Measurements from ENCODE around the gene LRIG1. TPM values are rescaled to one million over a fixed set of nuclear protein-coding genes. Genes with fewer than 3 reads are reported as not detected.

The LRIG1 gene
- total RNA-seq, 1 donor from 2014 or later: 15.8 TPM

DNA sequence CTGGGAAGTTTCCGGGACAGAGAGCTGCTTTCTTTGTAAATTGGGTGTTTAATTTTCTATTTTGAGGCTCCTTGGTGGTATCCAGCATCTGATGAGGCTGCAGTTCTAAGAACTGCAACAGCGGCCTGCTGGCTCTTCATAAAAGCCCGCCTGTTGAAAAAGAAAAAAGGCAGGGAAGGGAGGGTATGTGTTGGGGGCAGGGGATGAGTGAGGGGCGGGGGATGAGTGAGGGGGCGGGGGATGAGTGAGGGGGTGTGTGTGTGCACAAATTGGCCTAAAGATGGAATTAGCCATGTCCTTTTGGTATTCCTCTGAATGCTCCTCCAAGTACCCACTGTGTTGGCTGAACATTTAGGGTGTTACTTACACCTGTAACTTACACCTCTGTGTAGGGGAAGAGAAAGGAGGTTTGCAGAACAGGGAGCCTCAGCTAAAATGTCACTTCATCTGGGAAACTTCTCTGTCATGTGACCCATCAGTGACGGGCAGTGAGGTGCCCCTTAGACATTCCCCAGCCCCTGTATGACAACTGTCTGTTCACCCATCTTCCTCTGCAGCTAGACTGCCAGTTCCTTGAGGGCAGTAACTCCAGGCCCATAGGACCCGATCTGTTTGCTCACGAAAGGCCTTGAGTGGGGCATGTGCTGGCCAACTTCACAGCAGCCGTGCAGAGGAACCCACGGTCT, 57.6 kb downstream of the LRIG1 start:
- DNase-seq (ENCODE audit: low spot score): no peak

DNA sequence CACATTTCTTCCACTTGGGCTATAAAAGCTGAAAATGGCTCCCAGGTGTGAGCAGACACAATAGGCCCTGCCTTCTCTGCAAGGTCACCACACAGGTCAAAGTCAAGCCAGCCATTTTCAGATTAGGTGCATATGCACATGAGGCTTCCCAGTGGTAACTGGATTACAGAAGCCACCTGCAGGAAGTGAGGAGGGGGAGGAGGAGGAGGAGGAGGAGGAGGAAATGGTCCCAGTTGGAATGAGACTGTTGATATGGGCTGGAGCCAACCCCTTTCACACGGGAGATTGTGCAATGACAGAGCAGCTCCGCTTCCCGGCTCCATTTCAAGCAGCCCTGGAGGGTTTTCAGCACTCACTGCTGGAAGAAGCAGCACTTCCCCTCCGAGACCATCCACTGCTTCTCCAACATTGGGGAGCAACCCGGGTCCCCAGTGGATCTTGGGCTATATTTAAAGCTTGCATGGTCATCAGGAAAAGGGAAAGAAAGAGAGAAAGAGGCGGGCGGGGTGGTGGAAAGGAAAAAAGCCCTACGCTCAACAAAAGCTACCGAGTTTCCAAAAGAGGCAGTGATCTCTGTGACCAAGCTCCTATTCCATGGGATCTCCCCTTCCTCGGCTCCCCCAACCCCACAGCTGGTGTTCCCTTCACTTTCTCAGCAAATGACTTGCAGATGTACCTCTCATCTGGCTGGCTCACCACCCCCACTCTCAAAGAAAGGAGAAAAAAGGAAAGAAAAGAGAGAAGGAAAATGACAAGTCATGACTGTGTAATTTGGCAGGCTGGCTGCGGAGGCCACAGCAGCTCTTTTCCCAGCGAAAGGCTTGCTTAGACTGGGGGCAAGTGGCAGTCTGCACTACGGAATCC, 58.3 kb downstream of the LRIG1 start:
- peak; percentile 79 for DNase-seq (ENCODE audit: low spot score)

DNA sequence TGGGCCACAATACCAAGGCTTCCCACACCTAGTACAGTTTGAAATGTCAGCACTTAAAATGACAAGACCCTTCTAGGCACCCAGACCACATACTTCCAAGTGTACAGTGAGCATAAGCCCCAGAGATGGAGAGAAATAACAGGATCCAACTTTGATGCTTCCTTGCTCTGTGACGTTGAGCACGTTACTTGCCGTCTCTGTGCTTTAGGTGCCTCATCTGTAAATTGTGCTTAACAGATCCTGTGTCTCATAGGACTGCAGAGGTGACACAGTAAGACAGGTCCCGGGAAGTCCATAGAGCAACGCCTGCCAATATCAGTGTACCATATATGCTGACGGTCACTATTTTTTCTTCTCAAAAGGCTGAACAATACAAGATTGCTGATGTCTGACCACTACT, 59.1 kb downstream of the LRIG1 start:
- DNase-seq (ENCODE audit: low spot score): no peak

DNA sequence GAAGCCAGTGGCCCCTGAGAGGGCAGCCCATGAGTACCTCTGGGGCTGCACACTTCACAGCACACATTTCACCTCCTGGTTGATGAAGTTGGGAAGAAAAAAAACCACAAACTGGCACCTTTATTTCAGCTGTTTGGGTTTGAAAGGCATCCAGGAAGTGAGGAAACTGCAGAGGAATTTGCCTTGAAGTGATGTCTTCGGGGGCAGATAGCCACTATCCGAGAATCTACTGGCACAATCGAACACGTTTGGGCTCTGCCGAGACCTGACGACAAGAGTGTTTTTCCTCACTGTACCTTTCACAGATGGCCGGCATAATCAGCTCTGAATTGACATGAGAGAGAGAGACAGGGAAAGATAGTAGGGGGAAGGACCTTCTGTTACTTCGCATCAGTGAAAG, 59.7 kb downstream of the LRIG1 start:
- DNase-seq (ENCODE audit: low spot score): no peak

DNA sequence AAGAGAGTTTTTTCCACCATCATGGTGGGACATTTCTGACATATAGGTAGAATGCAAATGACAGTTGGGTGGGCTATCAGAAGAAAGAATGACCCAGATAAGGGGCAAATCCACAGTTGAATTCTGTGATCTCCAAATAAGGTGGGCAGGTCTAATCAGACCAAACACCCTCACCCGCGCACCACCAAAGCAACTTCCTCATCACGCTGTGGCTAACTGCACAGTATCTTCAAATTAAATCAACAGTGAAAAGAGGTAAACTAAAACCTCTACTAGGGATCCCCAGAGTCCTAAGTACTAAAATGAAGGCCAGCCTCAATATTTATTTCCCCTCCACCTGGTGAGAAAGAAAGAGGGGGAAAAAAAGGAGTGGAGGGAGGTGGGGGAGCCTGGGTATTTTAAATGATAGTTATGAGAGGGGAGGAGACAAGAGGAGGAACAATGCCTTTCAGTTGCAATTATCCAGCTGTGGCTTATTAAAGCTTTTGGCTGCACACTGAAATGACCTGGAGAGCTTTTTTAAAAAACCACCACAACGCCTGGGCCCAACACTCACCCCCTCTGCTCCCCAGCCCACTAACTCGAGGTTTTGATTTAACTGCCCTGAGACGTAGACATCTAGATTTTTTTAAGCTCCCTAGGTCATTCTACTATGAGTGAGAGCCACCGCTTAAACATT, 61.0 kb downstream of the LRIG1 start:
- DNase-seq (ENCODE audit: low spot score): no peak

DNA sequence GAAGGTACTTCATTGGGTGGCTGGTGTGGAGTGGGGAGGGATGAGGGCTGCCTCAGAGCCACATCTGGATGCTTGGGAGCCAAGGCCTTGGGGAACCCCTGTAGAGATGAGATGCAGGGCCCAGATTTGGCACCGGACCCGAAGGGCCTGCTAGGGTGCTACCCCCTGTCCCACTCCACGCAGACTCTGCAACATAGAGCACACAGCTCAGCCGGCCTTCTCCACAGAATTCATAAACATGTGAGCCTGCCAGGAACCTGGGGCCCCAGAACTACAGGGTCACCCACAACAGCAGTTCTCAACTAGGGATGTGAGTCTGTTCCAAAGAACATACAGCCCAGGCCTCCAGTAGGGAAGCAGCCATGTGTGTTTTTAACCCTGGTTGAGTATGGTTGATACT, 62.8 kb downstream of the LRIG1 start:
- DNase-seq (ENCODE audit: low spot score): no peak

DNA sequence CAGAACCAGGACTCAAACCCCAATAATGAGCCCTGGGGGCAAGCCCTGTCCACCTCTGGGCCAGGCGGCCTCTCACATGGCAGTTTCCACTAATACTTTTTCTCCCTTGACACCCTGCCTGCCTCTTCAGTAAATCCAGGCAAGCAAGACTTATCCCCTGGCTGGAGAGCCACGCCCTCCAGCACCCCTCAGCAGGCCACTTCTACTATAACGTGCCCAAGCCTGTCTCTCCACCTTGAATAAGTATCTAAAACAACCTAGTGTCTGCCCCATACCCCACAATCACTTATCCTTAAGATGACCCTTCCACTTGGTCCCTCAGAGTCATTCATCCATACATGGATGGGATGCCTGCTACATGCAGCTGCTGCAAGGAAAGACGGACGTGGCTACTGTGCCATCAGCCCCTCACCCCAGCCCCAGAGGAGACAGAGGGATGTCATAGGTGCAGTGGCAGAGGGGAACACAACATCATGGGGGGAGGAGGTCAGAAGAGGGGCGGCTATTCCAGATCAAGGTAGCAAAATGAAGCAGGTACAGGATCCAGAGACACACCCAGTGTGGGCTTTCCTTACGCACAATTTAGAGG, 63.4 kb downstream of the LRIG1 start:
- DNase-seq (ENCODE audit: low spot score): no peak

DNA sequence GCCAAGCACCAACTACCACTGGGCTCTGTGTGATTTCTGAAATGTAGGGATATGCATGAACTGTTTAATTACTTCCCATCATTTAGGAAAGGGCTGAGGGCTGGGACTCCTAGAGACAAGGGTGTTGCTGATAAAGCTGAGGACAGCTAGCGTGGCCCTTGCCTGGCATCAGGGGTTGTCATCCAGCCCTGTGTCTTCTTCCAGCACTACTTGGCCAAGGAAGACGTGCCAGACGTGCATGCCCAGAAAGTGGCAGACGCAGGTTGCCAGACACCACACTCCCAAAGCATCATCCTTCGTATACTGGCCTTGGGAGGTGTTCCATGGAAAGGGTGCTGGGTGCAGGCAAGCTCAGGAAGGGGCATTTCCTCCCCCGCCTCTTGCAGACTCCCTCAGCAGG, 64.8 kb downstream of the LRIG1 start:
- no peak for DNase-seq (ENCODE audit: low spot score)

DNA sequence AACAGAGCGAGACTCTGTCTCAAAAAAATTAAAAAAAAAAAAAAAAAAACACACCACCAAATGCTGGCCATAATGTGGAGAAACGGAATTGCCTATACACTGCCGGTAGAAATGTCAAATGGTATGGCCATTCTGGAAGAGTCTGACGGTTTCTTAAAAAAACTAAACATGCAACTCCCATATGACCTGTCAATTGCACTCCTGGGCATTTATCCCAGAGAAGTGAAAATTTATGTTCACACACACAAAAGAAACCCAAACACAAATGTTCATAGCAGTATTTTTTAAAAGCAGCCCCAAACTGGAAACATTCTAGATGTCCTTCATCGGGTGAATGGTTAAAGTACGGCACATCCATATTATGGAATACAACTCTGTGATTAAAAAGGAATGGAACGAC, 66.1 kb downstream of the LRIG1 start:
- DNase-seq (ENCODE audit: low spot score): no peak

DNA sequence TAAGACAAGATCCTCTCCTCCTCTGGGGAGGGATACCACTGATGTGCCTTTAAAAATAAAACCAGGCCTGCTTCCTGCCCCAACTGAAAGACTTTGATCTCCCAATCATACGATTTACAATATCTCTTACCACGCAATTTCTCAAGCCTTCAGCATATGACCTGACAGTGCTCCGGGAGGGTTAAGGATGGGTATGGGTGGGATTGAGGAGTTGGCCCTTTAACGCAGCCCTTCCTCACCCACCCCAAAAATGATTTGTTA, 67.4 kb downstream of the LRIG1 start:
- DNase-seq (ENCODE audit: low spot score): no peak

DNA sequence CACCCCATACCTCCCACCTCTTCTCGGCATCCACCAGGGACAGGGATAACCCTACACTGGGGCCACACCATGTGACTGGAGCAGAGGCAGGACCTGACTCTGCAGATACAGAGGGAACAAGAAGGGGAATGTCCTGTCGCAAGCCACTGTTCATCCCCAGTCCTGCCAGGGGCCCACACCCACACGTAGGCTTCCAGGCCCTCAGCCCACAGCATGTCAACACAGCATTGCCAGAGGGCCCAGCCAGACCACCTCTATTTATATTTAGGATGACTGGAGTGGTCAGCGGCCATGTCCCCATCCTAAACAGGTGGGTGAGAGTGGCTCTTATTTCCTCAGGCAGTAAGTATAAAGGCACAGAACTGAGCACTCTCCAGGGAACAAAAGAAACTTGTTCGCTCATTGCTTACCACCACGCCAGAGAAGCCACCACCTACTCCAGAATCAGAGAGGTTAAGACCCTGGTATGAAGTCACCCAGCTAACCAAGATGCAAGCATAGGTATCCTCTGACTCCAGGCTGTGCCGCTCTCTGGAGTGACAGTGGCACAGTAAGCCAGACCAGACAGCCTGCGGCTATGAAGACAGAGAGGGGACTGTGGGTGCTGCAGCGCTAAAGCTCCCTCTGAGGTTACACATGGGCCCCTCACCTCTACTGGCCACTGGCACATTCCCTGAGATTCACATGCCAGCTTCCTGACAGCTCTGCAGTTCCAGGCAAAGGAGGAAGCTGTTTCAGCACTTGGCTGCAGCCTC, 67.9 kb downstream of the LRIG1 start:
- DNase-seq (ENCODE audit: low spot score): no peak

DNA sequence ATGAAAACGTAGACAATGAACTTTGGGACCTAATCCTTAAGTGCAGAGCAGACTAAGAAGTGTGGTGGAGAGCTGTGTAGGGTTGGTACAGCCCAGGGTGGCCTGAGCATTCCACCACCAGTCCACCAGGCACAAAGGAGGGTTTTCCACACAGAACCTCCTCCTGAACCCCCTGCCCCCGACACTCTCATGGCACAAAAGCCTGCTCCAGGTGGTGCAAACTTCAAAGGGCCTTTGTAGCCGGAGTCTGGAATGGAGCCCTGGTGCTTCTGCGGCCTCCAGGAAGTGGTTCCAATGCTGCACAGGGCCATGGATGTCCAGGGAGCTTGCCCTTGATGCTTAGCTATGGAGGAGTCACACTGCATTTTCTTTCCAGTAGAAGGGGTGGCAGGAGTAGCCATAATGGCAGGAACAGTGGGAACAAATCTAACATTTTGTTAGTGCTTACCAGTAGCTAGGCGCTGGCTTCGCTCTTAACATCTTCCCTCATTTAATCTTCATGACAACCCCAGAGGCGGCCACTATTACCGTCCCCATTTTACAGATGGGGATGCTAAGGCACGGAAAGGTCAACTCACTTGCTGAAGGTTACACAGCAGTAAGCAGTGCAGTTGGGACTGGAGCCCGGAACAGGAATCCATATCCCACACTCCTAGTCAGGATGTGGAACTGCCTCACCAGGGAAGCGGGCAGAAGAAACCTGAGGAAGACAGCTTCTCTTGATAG, 68.6 kb downstream of the LRIG1 start:
- DNase-seq (ENCODE audit: low spot score): no peak

DNA sequence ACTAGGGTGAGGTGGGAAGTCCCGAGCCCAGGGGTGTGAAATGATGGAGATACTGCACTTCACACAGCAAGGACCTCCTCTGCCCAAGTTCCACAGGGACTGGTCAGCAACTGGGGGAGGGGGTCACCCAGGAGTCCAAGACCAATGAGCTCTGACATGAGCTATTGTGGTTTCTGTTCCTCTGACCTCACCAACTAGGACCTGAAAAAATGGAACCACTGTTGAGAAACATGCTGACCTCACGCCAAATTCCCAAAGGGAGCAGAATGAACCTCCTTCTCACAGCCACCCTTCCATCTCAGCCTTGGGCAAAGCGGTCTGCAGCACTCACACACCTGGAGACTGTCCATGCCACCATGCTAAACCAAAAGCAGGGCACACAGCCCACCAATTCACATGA, 69.3 kb downstream of the LRIG1 start:
- DNase-seq (ENCODE audit: low spot score): no peak

DNA sequence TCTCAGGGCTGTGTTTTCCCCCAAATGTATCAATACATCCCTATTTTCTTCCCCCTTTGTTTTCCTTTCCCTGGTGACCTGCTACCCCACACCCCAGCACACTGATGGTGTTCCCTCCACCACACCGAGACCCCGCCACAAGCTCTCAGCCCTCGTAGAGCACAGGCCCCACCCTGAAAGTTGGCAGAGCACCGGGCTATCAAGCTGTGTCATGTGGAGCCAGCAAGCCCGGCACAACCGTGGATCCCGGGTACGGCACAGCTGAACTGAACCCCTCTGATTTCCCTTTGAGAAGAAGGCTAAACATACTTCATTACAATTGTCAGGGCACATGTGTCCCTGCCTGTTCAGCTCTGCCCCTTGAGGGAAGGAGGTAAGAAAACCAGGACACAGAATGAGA, 69.9 kb downstream of the LRIG1 start:
- DNase-seq (ENCODE audit: low spot score): no peak

DNA sequence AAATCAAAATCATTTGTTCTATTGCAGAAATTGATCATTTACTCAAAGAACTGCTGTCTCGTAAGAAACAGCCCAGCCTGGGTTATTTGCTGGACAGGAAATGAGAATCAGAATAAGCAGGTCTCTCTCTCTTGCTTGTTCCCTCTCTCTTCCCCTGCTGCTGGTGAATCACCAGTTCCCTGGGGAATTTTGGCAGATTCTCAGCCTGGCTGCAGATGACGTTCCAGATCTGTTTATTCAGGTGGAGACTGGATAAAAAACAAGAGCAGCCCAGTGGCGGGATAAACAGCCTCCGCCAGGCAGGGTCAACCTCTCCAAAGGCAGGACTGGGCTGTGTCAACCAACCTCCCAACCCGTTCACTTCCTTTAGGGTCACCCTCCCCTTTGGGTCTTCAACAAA, 72.1 kb downstream of the LRIG1 start:
- peak; percentile 76 for DNase-seq (ENCODE audit: low spot score)

DNA sequence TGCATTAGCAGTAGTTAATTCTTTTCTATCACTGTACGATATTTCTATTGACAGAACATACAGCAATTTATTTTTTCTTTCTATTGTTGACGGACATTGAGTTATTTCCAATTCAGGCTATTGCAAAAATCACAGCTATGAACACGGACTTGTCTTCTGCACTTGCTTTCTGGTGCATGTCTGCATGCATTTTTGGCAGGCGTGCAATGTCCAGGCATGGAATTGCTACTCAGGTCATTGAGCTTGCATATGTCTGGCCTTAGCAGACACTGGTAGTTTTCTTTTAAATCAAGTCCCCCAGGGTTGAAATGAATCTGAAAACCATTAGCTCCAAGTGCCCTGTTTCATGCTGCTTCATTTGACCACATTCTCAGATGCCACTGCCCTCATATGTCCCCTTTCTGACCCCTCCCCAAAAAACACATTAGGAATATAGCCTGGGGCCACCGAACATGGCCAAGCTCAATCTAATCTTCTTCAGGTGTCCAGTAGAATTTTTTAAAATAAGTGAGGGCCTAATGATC, 72.8 kb downstream of the LRIG1 start:
- DNase-seq (ENCODE audit: low spot score): no peak

DNA sequence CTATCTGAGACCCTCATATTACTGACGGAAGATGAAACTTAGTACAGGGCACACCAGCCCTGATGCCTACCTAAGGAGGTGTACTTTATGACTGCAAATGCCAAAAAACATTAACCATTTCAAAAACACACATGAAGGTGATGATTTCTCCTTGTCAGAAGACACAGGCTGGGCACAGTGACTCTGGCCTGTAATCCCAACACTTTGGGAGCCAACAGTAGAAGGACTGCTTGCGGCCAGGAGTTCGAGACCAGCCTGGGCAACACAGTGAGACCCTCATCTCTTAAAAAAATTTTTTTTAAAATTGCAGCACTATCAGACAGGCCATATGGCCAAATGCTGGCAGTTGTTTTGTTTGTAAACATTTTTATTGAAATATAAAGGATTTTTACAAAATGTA, 73.5 kb downstream of the LRIG1 start:
- no peak for DNase-seq (ENCODE audit: low spot score)

DNA sequence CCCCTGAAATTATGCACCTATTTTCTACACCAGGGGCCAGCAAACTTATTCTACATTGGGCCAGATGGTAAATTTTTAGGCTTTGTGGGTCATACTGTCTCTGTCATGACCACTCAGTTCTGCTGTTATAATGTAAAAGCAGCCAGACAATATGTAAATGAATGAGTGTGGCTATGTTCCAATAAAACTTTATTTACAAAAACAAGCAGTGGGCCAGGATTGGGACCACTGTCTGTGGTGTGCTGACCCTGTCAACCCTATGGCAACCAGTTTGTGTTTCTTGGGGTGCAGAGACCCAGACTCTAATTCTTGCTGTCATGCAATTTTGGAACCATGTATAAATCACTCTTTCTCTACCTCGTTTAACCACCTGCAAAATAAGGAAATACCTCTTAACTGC, 74.7 kb downstream of the LRIG1 start:
- DNase-seq (ENCODE audit: low spot score): no peak

DNA sequence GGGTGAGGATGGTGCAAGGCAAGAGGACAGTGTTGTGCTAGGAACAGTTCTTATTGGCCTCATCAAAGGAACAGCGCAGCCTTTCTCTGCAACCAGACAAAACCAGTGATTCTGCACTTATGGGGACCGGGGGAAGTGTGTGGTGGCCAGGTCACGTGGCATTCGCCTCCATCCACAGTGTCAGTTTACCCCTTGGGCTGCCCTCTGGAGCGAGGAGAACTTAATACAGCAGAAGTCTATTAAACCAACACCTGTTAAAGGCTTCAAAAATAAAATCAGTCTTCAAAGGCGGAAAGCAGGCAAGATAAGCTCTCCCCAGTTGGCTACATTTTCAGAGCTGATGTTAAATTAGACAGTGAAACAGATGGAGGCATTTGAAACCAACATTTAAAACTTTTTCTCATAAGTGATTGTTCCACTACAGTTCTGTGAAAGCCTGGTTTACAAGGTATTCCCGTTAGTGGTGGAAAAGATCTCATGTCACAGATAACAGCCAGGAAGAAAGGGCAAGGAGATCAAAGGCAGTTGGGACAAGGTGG, 75.2 kb downstream of the LRIG1 start:
- no peak for DNase-seq (ENCODE audit: low spot score)

DNA sequence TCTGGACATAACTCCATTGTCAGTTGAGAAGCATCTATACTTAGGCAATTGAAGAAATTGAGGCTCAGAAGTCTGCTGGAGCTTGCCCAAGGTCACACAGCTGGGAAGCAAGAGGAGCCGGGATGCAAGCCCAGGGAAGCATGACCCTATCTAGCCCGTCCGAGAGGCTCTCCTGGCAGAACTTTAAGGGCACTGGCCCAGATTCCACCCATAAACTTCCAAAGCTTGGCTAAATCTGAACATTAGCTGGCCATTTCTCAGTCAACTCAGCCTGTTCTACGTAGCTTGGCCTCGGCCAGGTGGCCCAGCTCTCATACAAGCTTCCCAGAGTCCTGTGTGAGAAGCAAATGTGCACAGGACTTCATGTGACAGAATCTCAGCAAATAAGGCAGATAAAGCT, 75.8 kb downstream of the LRIG1 start:
- DNase-seq (ENCODE audit: low spot score): peak; percentile 65

DNA sequence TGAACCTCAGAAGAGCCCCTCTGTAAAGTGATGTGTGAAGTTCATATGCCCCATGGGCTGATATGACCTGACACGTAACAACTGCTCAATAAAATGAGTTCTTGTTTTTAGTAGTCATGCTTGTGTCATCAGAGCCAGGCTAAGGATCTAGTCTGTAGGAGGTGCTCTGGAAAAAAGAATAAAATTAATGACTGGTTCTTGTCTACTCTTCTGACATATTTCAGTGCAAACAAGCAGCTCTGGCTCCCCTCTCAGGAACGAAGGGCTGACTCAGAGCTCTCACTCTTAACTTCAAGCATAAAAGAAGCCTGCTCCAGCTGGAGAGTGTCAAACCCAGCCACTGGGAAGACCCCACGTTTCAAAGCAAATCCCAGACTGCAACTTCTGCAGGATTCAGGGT, 77.0 kb downstream of the LRIG1 start:
- DNase-seq (ENCODE audit: low spot score): no peak

Measured in ureter (tissue), 1 donor.